ENCODE results near the gene RFX3. TPM values are rescaled to one million over a fixed set of nuclear protein-coding genes. Genes with fewer than 3 reads are reported as not detected.

Gene RFX3
- total RNA-seq, 4 donors from 2014 or later, result 4.0 to 8.2 (median 5.6) TPM

GRCh38 chr9:3348169-3348568 lies 177.6 kb downstream of the RFX3 start:
- no peak for DNase-seq (ENCODE audit: low spot score in 2 of 2)
- H3K4me3 ChIP-seq (ENCODE audit: low read depth, poor library complexity, severe bottlenecking), result no peak overlapping the region
- intact Hi-C loops (cut with DNase I; ENCODE audit: low total_unique reads), result no loop called here
- TF ChIP-seq, protein P1, sequence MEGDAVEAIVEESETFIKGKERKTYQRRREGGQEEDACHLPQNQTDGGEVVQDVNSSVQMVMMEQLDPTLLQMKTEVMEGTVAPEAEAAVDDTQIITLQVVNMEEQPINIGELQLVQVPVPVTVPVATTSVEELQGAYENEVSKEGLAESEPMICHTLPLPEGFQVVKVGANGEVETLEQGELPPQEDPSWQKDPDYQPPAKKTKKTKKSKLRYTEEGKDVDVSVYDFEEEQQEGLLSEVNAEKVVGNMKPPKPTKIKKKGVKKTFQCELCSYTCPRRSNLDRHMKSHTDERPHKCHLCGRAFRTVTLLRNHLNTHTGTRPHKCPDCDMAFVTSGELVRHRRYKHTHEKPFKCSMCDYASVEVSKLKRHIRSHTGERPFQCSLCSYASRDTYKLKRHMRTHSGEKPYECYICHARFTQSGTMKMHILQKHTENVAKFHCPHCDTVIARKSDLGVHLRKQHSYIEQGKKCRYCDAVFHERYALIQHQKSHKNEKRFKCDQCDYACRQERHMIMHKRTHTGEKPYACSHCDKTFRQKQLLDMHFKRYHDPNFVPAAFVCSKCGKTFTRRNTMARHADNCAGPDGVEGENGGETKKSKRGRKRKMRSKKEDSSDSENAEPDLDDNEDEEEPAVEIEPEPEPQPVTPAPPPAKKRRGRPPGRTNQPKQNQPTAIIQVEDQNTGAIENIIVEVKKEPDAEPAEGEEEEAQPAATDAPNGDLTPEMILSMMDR (IDR thresholded peaks at IDR 0.05), result no peak
- TF ChIP-seq POLR2A (IDR thresholded peaks at IDR 0.05), result no peak
- WGBS, 2 donors, result 85 to 87% methylated on average over 3 of the region's 3 CpGs

DNA sequence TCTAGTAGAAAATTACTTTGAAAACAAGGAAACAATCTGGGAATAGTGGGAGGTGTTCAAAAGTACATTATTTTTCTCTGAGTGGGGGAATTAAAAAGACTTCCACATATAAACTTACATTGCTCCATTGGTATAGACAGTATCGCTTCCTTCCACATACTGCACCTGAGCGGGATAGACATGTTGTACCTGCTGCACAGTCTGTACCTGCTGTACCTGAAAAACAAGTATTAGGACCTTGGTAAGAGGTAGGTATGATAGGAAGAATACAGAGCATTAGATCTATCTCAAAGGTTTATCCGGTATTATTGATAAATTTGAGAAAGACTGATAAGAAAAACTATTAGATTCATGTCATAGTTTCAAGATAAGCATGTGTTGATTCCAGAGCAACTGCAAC lies 179.3 kb downstream of the RFX3 start:
- intact Hi-C loops (cut with DNase I; ENCODE audit: low total_unique reads), result no loop called here
- no peak for DNase-seq (ENCODE audit: low spot score in 2 of 2)
- TF ChIP-seq, protein P1 (IDR thresholded peaks at IDR 0.05), result no peak
- TF ChIP-seq POLR2A (IDR thresholded peaks at IDR 0.05), result no peak
- H3K4me3 ChIP-seq (ENCODE audit: low read depth, poor library complexity, severe bottlenecking), result no peak overlapping the region
- 63 to 68% methylated on average over 3 of the region's 3 CpGs for WGBS, 2 donors

DNA sequence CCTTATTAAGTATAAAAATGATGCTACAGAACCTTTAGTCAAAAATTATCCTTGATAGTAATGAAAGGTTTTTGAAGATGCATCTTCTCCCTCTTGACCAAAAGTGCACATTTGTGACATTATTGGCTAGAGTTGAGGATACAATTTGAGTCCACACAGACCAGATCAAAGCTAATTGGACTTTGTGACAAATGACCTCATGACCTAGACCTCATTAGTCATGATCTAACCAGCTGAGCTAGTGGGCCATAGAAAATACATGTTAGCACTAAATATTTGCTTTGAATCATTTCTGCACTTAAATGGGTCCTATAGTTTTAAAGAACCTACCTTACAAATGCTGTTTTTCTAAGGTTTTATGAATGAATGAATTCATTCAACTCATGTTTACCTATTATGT lies 182.1 kb downstream of the RFX3 start:
- TF ChIP-seq POLR2A (IDR thresholded peaks at IDR 0.05), result no peak
- TF ChIP-seq, protein P1 (IDR thresholded peaks at IDR 0.05), result no peak
- intact Hi-C loops (cut with DNase I; ENCODE audit: low total_unique reads), result no loop called here

DNA sequence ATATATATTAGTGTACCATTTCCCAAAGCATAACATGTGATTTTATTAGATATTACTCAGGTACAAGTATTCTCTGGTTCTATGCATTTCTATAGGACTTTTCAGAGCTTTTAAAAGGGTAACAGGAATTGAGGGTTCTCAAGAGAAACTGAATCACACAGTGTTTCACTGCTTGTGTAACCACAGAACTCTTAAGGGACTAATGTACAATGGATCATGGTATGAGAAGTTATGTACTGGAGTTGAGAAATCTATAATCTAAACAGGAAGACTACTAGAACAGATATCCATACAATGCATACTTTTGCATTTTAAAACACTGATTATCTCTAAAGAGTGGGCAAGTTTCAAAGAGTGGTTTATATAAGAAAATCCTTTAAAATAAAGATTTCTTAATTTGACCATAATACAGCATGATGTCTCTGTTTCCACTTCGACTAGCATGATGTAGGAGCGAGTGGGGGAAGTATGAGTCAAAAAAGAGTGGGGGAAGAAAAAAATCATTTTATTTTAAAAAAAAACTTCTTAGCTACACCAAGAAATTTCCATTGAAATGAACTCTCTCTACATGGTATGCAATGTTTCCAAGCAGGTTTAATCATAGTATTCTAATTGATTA lies 183.5 kb downstream of the RFX3 start:
- no peak for TF ChIP-seq POLR2A (IDR thresholded peaks at IDR 0.05)
- TF ChIP-seq, protein P1 (IDR thresholded peaks at IDR 0.05), result no peak
- WGBS, 2 donors, result 76 to 88% methylated on average over 2 of the region's 2 CpGs
- H3K4me3 ChIP-seq (ENCODE audit: low read depth, poor library complexity, severe bottlenecking), result no peak overlapping the region
- intact Hi-C loops (cut with DNase I; ENCODE audit: low total_unique reads), result no loop called here
- DNase-seq (ENCODE audit: low spot score in 2 of 2), result no peak

More for the DNA sequence above, 182.1 kb downstream of the RFX3 start:
- no peak for DNase-seq (ENCODE audit: low spot score in 2 of 2)
- no peak overlapping the region for H3K4me3 ChIP-seq (ENCODE audit: low read depth, poor library complexity, severe bottlenecking)

GRCh38 chr9:3337515-3338225 lies 188.1 kb downstream of the RFX3 start:
- DNase-seq (ENCODE audit: low spot score in 2 of 2), result no peak
- intact Hi-C loops (cut with DNase I; ENCODE audit: low total_unique reads), result no loop called here
- WGBS, 2 donors, result 55 to 56% methylated on average over 3 of the region's 3 CpGs
- H3K4me3 ChIP-seq (ENCODE audit: low read depth, poor library complexity, severe bottlenecking), result no peak overlapping the region
- TF ChIP-seq, protein P1 (IDR thresholded peaks at IDR 0.05), result no peak
- TF ChIP-seq POLR2A (IDR thresholded peaks at IDR 0.05), result no peak

Data from lower leg skin (tissue), 4 donors.